Renal cortex interstitium (tissue), 11 donors: ENCODE data around the gene CPT2. TPM values are rescaled to one million over a fixed set of nuclear protein-coding genes. Genes with fewer than 3 reads are reported as not detected.
"Not testable (repeated sequence)": the region's sequence is repeated elsewhere in the genome, so short reads cannot be mapped to it uniquely, and the experiment has no call there.

Source experiments
- DNase-seq, 11 donors: peaks; one replicate each; pipeline ENCODE4 v3.0.0-alpha.2; 2013; ENCODE audit warnings: low read depth in 9 of 11, low spot score in 4 of 11; ENCODE audit errors: extremely low read depth in 1 of 11
- polyA plus RNA-seq, 3 donors: library from polyadenylated mRNA; unstranded; fragments of 120-200 nt; gene quantifications; one replicate each; pipeline ENCODE4 v1.2.1, GENCODE V29; 2013; ENCODE audit not compliant: insufficient read length in 3 of 3

The CPT2 gene
- polyA plus RNA-seq, 3 donors, result 29.0 to 29.9 (median 29.8) TPM

DNA sequence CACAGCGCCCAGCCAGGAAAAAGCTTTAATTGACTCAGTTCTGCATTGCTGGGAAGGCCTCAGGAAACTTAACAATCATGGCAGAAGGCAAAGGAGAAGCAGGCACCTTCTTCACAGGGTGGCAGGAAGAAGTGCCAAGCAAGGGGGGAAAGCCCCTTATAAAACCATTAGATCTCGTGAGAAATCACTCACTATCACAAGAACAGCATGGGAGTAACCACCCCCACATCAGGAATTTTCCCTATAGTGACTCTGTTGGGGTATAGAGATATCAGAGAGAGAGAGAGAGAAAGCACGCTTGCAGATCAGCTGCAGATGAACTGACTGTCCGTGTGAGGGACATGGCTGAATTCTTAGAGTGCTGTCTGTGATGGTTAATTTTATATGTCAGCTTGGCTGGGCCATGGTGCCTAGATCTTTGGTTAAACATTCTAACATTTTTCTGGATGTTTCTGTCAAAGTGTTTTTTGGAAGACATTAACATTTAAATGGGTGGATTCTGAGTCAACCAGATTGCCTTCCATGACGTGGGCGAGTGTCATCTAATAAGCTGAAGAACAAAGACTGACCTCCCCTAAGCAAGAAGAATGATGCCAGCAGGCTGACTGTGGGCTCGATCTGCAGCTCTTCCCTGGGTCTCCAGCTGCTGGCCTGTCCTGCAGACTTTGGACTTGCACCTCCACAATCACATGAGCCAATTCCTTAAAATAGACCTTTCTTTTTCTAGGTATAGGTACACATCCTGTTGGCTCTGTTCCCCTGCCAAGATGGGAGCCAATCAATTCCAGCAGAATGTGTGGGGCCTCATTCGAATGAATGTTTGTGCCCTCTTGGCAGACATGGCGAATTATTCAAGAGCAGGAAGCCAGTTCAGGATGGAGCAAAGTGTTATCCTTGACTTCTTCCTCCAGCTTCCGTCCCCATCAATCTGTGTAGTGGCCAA, 21.4 kb upstream of the CPT2 start:
- no peak for DNase-seq

DNA sequence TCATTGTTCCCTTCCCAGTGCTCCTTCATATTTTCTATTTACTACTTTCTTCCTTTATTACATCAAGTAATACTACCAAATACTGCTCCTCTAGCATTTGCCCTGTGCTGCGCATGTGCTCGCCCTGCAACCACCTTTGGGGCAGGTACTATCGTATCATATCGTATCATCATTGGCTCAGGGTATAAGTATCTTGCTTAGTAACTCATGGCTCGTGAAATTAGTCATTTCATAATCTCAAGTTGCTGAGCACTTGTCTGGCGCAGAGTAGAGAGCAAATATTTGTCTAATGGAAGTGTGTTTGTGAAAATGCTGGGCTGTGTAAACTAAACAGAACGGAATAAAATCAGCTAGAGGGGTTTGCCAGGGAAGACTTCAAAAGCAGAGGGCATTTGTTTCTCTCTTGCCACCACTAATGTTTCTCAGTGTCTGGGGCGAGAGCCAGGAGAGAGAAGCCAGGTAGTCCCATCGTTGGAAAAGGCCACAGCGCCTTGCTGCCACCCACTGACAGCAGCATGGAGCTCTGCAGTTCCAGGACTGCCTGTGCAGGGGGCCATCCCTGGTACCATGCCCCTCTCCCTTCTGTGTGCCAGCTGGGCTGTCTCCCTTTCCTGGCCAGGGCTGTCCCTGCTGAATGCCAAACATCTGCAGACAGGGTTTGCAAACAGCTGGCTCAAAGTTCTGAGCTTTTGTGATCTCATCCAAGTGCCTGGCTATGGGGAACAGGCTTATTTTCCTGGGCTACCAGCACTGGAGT, 20.0 kb upstream of the CPT2 start:
- DNase-seq, result no peak

- no peak for DNase-seq
These were observed 16.4 kb upstream of the CPT2 start for GRCh38 chr1:53180226-53180625.

- no peak for DNase-seq
These were observed 15.7 kb upstream of the CPT2 start for GRCh38 chr1:53180951-53181350.

DNA sequence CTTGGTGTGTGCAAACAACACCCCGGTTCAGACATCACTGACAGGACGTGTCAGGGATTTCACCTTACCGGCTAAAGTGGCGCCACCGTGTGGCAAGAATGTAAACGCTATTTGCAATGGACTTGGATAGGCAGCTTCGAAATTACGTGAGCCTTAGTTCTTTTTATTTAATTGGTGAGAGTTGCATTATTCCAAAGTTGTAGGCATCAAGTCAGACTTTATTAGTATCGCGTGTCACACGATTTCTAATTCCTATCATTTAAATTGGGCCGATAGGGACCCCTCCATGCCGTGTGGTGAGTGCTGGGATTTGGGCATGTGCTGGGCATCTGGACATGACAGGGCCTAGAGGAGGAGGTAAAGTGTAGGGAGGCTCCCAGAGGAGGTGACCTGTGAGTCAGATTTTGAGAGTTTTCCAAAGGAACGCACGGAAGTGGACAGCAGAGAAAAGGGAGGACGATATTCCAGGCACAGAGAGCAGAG, 14.5 kb upstream of the CPT2 start:
- DNase-seq, result peak; percentile 65 to 85 (median 76)

DNA sequence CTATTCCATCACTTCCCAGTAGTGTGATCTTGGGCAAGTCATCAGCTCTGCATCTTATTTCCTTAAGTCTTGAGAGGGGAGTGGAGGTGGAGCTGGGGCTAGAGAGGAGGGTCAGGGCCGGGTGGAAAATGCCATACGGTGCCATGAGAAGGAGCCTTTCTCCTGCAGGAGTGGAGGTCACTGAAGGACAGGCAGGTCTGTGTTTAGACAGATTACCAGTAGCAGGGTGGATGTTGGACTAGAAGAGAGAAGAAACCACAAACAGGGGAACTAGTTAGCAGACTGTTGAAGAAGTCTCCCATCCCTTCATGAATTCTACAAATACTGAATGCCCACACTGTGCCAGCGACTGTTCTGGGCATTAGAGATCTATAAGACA, 13.9 kb upstream of the CPT2 start:
- DNase-seq, result no peak

GRCh38 chr1:53183095-53183990, 13.3 kb upstream of the CPT2 start:
- no peak for DNase-seq

DNA sequence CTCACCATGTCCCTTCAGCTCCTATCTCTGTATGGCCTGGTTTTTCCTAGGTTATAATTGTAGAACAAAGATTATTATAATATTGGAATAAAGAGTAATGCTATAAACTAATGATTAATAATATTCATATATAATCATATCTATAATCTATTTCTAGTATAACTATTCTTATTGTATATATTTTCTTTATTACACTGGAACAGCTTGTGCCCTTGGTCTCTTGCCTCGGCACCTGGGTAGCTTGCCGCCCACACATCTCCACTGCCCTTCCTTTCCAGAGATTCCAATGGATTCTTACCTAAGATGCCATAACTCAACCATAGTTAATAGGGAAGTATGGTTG, 10.7 kb upstream of the CPT2 start:
- not testable (repeated sequence) for DNase-seq

DNA sequence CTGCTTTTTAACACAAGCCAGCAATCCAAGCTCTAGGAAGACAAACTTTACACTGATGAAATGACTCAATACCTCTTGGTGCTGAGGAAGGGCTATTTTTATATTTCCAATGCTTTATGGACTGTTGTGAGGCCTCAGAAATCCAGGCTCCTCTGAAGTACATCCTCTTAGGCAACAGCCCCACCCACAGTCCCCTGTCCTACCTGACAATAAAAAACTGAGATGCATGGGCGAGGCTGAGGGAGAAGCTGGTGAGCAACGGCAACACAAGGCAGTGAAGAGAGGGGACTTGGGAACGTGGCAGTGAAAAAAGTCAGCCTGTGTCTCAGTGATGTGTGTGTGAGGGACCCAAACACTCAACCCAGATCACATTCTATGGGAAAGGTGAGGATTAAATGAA, 10.1 kb upstream of the CPT2 start:
- no peak for DNase-seq

GRCh38 chr1:53187401-53187800, 9.2 kb upstream of the CPT2 start:
- no peak for DNase-seq

DNA sequence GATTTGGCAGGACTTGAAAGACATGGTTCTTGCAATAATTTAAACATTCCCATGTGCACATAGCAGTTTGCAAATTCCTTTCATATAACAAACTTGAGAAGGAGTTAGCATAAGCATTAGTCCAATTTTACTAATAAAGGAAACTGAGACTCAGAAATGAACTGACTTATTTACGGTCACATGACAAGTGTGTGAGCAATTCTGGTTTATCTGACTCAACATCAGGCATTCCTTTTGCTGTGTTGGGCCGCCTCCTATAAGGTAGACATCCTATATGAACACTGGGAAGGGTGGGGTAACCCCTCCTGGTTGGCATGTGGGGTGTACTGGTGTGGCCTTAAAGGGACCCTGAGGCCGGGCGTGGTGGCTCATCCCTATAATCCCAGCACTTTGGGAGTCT, 8.5 kb upstream of the CPT2 start:
- no peak for DNase-seq

- DNase-seq, result no peak
These were observed 7.6 kb upstream of the CPT2 start for GRCh38 chr1:53189061-53189460.

GRCh38 chr1:53190210-53190611, 6.4 kb upstream of the CPT2 start:
- no peak for DNase-seq

- no peak for DNase-seq
These were observed 1.2 kb upstream of the CPT2 start for GRCh38 chr1:53195246-53196016.

- no peak for DNase-seq
These were observed 573 bp upstream of the CPT2 start for GRCh38 chr1:53196017-53196484.

DNA sequence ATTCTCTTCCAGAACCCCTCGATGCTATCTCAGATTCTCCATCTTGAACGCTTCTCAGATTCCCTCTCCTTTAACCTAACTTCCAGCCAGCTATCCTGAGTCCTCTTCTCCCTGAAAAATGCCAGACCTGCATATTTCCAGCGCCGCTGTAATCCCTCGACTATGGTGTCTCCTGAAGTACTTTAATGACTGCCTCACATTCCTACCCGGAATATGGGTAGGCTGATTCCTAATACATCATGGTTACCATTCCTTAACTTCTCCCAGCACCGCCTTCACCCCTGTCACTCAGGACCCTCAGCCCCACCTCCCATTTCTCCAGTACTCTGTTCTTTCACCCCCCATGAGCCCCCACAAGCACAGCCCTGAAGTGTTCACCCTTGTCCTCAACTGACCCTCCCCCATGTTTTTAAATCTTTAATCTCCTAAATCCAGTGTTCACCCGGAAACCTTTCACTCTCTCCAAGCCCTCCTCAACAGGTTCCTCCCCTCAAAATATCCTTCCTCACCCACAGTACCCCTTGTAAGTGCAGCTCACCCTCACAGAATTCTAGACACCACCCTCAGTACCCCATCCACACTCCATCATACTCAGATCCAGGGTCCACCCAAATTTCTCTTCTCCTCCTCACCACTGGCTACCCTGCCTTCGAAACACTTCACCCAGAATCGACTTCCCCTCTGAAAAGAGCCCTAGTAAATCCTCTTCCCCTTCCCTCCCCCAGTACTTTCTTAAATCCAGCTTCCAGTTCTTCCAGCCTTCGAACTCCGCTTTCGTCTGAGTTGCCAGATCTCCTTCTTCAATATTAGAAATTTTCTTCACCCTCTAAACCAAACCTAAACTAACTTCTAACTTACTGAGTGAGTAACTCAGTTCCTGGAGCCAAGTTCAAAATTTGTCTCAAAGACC, 922 bp downstream of the CPT2 start:
- DNase-seq, result no peak

DNA sequence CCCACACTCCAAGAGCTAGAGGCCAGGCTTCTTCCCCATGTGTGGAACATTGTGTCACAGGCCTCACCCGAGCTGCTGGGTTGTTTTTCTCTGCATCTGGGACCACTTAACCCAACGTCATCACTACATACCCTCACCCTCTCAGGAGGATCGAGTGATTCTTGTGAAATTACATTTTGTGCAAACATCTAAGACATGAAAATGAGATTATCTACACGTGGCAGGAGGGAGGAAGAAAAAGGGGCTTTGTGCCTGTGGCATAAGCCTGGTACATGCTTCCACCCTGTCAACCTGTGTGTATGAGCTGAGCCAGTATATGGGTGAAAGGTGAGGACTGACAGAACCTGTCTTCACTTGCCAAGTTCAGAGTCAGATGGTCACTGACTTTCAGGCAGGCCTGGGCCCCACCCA, 1.6 kb downstream of the CPT2 start:
- no peak for DNase-seq
